Stimulated activated CD4-positive, alpha-beta T cell treated with anti-CD3 and anti-CD28 coated beads, Interleukin-1b, Interleukin-23, amount 100 ng/mL, for 1 hour (primary cell): ENCODE results near the gene HECW1.

Experiments
- DNase-seq, 2 donors: peaks; one replicate each; pipeline ENCODE4 v3.0.0-alpha.2; 2020; ENCODE audit warnings: low read depth in 2 of 2

Gene HECW1

DNA sequence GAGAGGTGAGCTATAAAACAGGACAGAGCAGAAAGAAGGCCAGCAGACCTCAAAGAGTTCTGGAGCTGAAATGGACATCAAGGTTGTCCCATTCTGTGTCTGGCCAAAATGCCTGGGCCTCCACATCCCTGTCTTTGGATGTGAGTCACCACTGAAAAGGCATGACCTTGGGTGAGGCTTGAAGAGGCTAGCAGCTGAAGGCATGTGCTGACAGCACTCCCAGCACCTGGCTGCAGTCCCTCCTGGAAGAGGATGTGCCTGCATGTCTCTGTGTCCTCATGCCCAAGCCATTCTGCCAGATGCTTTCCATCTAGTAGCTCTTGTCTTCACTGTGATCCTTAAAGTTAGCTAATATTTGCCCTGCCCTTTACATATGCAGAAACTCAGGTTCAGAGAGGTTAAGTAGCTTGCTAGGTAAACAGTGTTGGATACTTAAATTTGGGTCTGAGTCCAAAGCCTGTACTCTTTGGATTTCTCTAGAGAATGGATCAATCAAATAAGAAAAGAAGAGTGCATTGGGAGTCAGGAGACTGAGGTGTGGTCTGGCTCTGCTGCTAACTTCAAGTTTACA lies 35.8 kb downstream of the HECW1 start:
- DNase-seq: no peak

DNA sequence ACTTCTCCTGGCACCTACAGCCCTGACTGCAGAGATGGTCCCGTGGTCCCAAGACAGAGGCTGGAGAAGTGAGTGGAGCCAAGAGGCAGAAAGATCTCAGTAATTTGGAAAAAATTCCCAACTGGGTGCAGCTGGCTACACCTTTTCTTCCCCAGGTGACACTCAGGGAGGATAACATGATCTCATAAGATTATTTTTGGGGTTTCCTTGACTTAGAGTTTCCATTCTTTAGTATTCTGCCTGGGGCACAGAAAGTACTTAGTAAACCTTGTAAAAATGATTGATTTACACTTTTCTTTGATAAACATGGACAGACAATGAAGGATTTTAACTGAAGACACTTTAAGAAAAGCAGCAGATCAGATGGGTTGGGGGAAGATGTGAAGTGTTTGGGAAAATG lies 38.6 kb downstream of the HECW1 start:
- DNase-seq: no peak

DNA sequence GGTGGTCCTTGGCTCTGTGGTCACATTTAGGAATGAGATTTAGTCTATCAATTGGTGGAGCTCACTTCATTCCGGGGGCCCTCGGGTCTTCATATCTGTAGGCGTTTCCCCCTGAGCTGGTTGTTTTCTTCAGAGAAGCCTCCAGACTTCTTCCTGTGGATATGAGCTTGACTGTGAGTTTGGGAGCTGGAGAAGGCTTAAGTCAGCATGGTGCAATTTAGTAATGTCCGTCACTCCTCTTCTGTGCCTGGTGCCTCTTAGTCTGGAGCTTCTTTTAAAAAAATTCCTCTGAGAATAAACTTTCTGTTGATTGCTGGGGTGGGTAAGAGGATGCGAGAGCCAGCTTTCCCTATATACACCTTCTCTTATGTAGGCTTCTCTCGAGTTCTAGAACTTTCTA lies 40.2 kb downstream of the HECW1 start:
- DNase-seq: no peak

DNA sequence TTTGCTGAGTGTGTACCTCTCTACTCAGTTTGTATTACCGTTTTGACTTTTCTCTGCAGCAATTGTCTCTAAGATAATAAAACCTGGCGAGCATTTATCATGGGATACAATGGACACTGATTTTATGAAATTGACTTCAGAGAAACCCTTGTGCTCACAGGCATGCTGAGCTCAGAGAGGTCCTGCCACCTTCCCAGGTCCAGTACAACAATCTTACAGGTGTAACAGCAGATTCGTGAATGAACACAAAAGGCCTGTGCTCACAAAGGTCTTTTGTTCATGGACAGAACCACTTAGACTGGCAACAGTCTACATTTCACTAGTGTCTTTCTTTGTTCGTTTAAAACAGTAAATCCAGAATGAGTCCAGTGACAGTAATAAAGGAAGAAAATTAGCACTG lies 43.2 kb downstream of the HECW1 start:
- no peak for DNase-seq

DNA sequence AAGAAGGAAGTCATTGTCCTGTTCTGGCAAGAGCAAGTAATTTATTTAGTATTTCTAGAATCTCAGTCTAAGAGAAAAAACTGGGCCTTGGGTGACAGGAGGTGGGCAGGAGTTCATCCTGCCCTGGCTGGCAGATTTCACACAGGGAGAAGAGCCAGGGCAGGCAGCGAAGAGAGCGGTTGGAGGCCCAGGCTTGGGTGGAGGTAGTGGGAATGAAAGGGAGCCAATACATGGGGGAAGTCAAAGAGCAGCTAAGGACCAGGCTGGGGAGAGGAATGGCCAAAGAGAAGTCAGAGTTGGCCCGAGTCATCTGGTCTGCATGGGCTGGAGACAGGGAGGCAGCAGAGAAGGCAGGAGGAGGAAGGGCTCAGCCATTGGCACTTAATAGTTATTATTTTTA lies 51.4 kb downstream of the HECW1 start:
- DNase-seq: no peak

DNA sequence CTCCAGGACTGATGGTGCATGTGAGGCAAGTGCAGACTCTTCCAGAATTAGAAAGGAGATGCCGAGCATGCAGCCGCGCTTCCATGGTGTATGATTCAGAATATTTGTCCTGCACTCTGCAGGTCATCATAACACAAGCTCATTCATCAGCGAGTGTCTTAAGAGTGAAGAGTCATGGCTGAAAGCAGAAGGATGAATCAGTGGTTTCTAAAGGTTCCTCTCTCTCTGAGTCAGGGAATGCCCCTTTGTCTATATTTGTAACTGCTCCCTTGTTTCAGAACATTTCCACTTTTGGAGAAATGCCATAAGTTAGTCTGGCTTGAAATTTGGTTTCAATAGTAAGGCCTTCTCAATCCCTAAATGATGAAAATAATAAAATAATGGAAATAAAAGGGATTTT lies 52.3 kb downstream of the HECW1 start:
- no peak for DNase-seq

DNA sequence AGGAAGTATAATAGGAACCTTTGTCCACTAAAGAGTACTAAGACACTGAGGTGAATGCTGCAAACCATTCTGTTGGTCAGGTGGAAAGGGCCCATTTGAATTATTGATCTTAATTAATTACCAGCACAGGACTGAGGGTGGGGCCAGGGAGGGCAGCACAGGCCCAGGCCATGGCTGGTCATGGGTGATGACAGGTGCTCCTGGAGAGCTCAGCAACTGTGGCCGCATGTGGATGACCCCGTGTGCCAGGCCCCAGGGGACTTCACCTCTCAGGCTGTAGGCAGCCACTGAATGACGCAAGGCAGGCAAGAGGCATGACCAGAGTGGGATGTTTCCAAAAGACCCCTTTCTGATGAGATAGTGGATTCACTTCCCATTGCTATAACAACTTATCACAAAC lies 54.2 kb downstream of the HECW1 start:
- DNase-seq: no peak

DNA sequence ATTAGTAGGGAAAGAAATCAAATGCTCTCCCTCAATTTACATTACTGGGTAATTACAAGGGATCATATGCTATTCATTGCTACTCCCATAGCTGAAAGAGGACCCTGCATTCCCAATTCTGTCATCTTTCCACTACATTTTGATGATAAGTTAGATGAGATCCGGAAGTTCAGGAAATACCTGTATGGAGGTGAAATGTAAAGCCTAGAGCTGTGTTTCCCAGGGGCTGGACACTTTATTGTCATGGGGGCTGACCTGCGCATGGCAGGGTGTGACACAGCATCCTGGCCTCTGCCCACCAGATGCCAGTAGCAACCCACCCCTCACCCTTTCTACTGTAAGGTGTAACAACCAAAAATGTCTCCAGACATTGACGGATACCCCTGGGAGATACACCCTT lies 56.6 kb downstream of the HECW1 start:
- DNase-seq: no peak

DNA sequence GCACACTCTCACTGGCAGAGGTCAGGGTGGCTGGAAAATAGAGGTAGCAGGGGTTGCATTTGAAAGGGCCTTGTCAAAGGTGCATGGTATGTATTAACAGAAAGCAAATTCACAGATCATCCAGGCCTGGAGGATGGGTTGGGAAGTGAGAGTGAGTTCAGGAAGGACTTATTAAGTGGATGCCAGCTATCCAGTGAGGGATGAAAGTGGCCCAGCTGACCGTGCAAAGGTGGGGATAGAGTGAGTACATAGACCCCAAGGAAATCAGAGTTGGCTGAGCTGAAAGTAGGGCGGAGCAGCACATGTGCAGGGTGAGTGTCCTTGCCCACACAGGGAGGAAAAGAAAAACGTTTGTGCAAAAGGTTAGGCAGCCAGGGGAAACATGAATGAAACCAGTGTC lies 58.1 kb downstream of the HECW1 start:
- DNase-seq: no peak

DNA sequence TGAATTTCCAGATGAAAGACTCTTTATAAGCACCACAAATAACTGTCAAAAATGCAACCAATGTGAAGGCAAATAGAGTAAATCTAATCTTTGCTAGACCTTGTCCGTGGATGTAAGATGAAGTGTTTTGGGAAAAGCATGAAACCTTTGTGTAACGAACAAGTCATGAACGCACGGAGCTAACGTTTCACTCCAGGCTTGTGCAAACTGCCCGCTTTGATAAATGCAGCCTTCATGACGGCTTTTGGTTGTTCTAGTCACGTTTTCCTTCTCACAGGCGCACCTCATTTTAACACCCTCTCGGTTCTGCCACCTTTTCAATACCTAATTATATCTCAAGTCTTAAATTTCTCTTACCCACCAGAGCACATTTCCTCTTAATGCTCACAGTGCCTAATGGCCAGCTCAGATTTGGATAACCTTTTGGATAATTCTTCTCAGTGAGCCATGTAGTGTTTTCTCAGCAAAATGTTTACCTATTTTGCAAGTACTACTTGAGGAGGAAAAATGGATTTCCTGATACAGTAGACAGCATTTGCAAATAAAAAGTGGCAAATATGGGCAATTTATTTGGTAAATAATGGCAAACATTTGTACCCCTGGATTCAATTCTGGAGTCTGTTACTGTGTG lies 63.2 kb downstream of the HECW1 start:
- no peak for DNase-seq

DNA sequence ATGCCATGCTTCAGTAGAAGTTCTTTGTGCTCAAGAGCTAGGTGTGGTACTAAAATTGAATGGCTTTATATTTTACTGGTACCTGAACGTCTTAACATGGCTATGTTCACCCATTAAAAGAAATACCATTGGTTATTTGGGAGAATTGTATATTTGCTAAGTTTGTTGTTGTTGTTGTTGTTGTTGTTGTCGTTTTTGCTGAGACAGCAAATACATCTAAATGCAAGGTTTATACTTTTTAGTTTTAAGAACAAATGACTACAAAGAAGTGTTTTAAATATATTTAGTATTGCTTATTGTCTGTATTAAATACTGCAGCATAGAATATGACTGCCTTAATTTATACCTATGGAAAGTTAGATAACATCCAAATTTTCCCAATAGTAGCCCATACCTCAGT lies 66.9 kb downstream of the HECW1 start:
- DNase-seq: no peak

DNA sequence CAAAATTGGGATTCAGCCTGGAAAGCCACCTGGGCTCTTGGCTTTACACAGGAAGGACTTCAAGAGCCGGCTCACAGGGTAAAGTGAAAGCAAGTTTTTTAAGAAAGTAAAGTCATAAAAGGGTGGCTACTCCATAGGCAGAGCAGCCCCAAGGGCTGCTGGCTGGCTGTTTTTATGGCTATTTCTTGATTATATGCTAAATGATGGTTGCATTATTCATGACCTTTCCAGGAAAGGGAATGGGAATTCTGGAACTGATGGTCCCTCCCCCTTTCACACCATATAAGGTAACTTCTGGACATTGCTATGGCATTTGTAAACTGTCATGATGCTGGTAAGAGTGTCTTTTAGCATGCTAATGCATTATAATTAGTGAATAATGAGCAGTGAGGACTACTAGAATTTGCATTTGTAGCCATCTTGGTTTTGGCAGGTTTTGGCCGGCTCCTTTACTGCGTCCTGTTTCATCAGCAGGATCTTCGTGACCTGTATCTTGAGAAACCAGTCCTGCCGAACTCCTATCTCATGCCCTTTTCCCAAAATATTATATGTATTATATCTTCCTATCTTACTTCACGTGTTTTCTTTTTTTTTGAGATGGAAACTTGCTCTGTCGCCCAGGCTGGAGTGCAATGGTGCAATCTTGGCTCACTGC lies 80.5 kb downstream of the HECW1 start:
- no peak for DNase-seq

DNA sequence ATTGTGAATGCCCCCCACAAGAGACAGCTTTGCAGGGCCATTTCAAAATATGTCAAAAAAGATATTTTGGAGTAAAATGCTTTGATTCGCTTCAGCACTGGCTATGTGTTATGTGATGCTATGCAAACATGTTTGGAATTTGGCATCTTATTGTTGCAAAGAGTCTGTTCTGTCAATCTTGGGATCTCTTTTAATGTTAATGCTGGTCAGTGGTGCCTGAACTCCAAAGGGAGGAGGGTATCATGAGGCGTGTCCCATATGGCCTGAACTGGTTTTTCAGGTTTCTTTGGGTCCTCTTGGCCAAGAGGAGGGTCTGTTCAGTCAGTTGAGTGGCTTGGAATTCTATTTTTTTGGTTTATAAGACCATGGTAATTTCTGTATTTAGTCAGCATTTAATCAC lies 81.4 kb downstream of the HECW1 start:
- DNase-seq: no peak

DNA sequence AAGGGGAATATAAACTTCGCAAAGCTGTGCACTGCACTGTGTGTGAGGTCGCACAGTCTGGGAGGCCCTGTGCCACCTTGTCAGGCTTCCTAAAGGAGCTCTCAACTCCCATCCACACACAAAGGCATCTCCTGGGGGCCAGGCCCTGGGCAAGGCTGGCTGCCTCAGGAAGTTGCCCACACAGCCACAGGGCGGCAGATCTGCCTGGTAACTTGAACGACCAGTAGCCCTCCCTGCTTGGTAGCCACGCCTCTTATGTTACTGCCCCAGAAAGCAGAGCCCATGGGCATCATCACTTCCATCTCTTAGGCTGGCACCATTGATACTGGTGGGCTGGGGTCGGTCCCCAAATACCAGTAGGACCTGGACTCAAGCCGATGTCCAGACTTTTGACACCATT lies 82.8 kb downstream of the HECW1 start:
- DNase-seq: no peak

DNA sequence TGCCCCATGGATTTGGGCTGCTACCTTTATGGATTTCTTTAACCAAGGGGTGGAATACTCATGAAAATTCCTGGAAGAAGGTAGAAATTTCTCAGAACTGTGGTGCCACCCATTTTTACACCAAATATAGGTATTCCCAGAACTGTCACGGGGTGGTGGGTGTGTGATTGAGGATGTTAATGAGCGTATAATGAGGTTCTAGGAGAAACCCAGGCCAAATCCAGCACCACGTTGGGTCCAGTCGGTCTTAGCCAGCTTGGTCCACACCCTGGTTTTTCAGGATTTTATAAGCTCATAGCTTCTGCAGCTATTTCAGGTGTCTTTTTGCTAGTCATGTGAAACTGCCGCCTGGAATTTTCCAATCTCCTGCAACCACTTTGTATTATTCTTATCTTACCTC lies 83.3 kb downstream of the HECW1 start:
- DNase-seq: no peak

DNA sequence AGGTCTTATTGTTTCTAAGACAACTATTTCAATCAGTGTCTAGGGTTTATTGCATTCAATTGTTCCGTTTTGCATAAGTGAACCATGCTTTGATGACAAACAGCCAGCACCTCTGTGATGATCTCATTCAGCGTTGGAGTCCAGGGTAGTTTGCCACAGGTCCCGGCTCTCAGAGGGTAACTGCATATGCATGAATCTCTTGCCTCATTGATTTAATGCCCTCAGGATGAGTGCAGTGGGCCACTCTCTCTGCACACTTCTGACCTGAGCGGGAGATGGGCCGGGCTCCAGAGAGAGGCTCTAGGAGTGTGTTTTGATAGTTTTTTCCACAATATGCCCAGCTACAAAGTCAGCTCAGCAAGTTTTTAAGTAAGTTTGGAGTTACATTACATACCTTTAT lies 83.9 kb downstream of the HECW1 start:
- DNase-seq: no peak

DNA sequence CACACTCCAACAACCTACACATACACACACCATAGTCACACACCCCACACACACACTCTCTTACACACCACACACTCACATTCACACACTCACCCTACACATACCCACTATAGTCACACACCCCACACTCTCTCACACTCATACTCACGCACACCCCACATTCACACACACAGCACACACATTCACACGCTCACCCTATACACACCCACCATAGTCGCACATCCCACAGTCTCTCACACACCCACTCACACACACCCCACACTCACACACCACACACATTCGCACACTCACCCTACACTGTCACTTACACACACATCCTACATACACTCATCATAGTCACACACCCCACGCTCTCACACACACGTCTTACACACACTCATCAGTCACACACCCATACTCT lies 85.6 kb downstream of the HECW1 start:
- DNase-seq: no peak

DNA sequence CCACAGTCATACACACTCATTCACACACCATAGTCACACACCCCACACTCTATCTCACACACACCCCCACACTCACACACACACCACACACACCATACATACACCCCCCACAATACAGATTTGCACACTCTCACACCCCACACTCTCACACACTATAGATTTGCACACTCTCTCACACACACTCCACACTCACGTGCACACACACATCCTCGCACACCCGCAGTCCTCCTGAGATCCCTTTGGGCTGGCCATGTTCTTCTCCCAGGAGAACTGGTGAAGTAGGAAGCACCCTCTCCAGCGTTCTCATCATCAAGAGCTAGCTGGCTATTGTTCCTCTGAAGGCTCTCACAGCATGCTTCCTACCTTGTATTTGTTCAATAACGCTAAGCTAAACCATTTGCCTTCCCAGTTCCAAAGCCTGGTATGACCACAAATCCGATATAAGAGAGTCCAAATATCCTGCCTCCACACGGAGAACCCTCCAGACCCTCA lies 86.2 kb downstream of the HECW1 start:
- DNase-seq: no peak

DNA sequence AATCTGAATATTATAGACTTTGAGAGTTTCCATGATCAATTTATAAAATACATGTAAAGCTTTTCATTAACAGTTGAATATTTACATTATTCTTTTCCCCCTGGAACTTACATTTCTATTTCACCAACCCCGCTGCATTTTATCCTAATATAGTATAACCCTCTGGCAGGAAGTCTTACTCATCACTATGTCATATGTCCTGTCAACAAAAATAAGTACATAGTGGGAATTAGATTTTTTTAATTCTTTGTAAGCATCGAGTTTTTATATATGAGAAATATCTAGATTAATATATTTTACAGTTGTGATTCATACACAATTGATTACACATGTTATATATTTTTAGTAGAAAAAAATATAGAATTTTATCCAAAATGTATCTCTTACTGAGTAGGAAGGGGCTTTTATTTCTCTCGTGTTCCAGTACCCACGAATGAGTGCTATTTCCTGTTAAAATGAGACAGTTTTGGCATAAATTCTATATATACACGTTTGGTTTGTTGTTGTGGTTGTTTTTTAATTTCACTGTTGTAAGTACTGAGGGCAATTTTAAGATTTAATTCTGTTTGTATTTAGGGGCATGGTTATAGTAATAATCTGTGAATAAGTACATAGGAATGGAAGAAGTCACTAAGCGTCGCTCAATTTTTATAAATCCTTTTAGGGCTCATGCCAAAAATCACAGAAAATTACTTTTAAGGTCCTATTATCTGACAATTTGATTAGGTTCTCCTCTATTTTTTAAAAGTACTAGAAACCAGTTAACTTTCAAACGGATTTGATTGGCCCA lies 87.1 kb downstream of the HECW1 start:
- DNase-seq: no peak

DNA sequence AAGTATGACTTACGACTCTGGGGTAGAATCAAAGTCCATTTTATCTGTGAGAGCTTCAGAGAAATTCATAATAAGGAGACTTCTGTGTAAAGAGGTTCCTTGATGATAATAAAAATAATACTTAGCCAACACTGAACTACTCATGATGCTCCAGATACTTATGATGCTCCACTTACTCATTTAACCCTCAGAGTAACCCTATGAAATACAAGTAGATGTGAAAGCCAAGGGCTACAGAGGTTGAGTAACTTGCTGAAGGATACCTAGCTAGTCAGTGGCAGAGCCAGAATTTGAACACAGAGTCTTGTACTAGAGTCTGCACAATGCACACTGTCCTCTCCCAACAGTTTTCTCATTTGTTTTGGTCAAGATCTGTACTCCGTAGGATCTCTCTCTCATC lies 89.5 kb downstream of the HECW1 start:
- no peak for DNase-seq

DNA sequence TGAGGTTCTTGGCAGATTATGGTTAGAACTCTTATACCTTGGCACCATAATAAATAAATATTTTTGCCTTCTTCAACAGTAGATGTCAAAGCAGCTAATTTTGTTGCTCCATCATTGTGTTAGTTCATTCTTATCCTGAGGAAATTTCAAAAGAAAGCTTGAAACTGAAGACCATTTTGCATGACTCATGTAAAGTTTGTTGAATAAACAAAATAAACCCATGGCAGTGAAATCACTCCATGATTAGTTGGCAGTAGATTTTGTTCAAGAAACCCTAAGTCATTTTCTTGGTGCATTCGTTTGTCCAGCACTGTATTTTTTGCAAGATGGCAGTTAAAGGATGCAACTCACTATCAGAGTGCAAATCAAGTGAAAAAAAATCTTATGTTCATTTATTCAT lies 91.6 kb downstream of the HECW1 start:
- no peak for DNase-seq

DNA sequence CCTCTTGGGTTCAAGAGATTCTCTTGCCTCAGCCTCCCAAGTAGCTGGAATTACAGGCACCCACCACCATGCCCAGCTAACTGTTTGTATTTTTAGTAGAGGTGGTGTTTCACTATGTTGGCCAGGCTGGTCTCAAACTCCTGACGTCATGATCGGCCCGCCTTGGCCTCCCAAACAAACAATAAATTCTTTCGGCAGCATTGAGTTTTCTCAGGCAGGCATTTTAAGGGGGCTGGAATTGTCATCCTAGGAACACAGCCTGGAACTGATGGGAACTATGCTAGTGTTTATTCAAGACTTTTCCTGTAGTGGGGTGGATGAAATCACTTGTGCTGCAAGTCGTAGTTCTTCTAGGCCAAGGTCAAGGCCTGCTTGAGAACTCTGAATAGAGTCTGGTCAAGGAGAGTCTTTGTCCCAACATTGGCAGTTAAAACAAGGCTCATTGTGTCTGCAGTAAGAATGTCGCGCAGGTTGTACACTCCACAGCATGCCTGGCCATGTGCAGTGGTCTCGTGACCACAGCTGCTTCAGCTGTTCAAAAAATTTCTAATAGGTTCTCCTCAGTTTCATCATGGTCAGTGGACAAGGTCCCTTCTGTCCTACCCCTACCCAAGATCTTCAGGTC lies 92.8 kb downstream of the HECW1 start:
- DNase-seq: no peak
